K562 (cell line): ENCODE results near the gene MEF2C. TPM values are rescaled to one million over a fixed set of nuclear protein-coding genes. Genes with fewer than 3 reads are reported as not detected.

Experiments
- CBFA2T2 ChIP-seq: fragments of 450-650 bp; conservative IDR thresholded peaks from 2 replicates; pipeline ENCODE4 v1.6.1; 2017; ENCODE audit warnings: mild to moderate bottlenecking
- CBFB ChIP-seq: sonication (generic); formaldehyde crosslinking; IDR thresholded peaks from 2 replicates; pipeline ENCODE4 v1.4.0; 2020; ENCODE audit warnings: mild to moderate bottlenecking, missing genetic modification reagents
- CBX3 ChIP-seq, 2 experiments: IDR thresholded peaks; 1 replicate in 1 of 2; 2 replicates in 1 of 2; pipeline ENCODE4 v1.6.1; 2012; ENCODE audit warnings: inconsistent platforms in 2 of 2, low read length in 2 of 2, borderline replicate concordance in 1 of 2, control low read depth in 1 of 2
- DNMT1 ChIP-seq: fragments of 450-650 bp; IDR thresholded peaks from 2 replicates; pipeline ENCODE4 v1.6.1; 2016; ENCODE audit warnings: antibody characterized with exemption, mild to moderate bottlenecking
- FOSL1 ChIP-seq: fragments of 200-800 bp; sonication (Bioruptor generic); conservative IDR thresholded peaks from 2 replicates; pipeline ENCODE4 v1.6.1; 2016; ENCODE audit warnings: missing genetic modification characterization, missing compliant biosample characterization
- FOXJ3 ChIP-seq: sonication (generic); formaldehyde crosslinking; IDR thresholded peaks from 2 replicates; pipeline ENCODE4 v1.4.0; 2020; ENCODE audit warnings: mild to moderate bottlenecking, missing genetic modification reagents
- HDGF ChIP-seq: fragments of 450-650 bp; IDR thresholded peaks from 2 replicates; pipeline ENCODE4 v1.6.1; 2016
- MXD1 ChIP-seq: fragments of 250-450 bp; sonication (Bioruptor Pico); IDR thresholded peaks from 2 replicates; pipeline ENCODE4 v1.8.0; 2021; ENCODE audit warnings: borderline replicate concordance, mild to moderate bottlenecking, moderate library complexity; ENCODE audit not compliant: poor library complexity, severe bottlenecking
- NR2F6 ChIP-seq: fragments of 450-650 bp; formaldehyde crosslinking; IDR thresholded peaks from 2 replicates; pipeline ENCODE4 v1.4.0; 2020; ENCODE audit warnings: mild to moderate bottlenecking
- OTX1 ChIP-seq: fragments of 450-650 bp; formaldehyde crosslinking; IDR thresholded peaks from 2 replicates; pipeline ENCODE4 v1.4.0; 2022; ENCODE audit warnings: mild to moderate bottlenecking
- RBM25 ChIP-seq: fragments of 200-400 bp; formaldehyde crosslinking; IDR thresholded peaks from 2 replicates; pipeline ENCODE4 v1.6.1; 2018; ENCODE audit warnings: low read length, low read depth, moderate library complexity; ENCODE audit not compliant: severe bottlenecking
- RBM34 ChIP-seq: fragments of 200-400 bp; formaldehyde crosslinking; IDR thresholded peaks from 2 replicates; pipeline ENCODE4 v1.6.1; 2018; ENCODE audit warnings: low read length, borderline replicate concordance; ENCODE audit not compliant: insufficient read depth
- SAFB ChIP-seq: fragments of 200-400 bp; formaldehyde crosslinking; IDR thresholded peaks from 2 replicates; pipeline ENCODE4 v1.6.1; 2017; ENCODE audit warnings: low read depth, low read length, borderline replicate concordance
- THAP7 ChIP-seq: fragments of 250-450 bp; sonication (Bioruptor Pico); IDR thresholded peaks from 2 replicates; pipeline ENCODE4 v1.5.0; 2021
- THRB ChIP-seq: fragments of 450-650 bp; formaldehyde crosslinking; conservative IDR thresholded peaks from 2 replicates; pipeline ENCODE4 v1.4.0; 2022; ENCODE audit warnings: mild to moderate bottlenecking, missing genetic modification characterization
- ZFP36 ChIP-seq: fragments of 150-350 bp; IDR thresholded peaks from 2 replicates; pipeline ENCODE4 v1.6.1; 2018; ENCODE audit warnings: low read length, low read depth; ENCODE audit not compliant: partially characterized antibody
- ZFX ChIP-seq: sonication (generic); formaldehyde crosslinking; IDR thresholded peaks from 2 replicates; pipeline ENCODE4 v1.8.0; 2022; ENCODE audit warnings: mild to moderate bottlenecking, missing genetic modification reagents, moderate library complexity
- ZKSCAN1 ChIP-seq: fragments of 150-350 bp; IDR thresholded peaks from 2 replicates; pipeline ENCODE4 v1.6.1; 2016; ENCODE audit warnings: low read depth, low read length
- ZNF174 ChIP-seq: fragments of 250-450 bp; sonication (Bioruptor Pico); IDR thresholded peaks from 2 replicates; pipeline ENCODE4 v1.4.0; 2020; ENCODE audit warnings: mild to moderate bottlenecking
- ZNF184 ChIP-seq: sonication (generic); formaldehyde crosslinking; IDR thresholded peaks from 2 replicates; pipeline ENCODE4 v1.5.0; 2020; ENCODE audit warnings: missing genetic modification reagents
- ZNF197 ChIP-seq: fragments of 200-800 bp; sonication (Bioruptor generic); IDR thresholded peaks from 2 replicates; pipeline ENCODE4 v1.6.1; 2016; ENCODE audit warnings: low read depth, missing genetic modification characterization, missing compliant biosample characterization
- ZNF398 ChIP-seq: fragments of 250-450 bp; sonication (Bioruptor Pico); IDR thresholded peaks from 2 replicates; pipeline ENCODE4 v1.8.0; 2021; ENCODE audit warnings: moderate library complexity, mild to moderate bottlenecking, inconsistent platforms
- ZNF449 ChIP-seq: fragments of 250-450 bp; sonication (Bioruptor Pico); IDR thresholded peaks from 2 replicates; pipeline ENCODE4 v1.8.0; 2022; ENCODE audit warnings: moderate library complexity, mild to moderate bottlenecking, inconsistent platforms
- ZNF57 ChIP-seq: fragments of 450-650 bp; formaldehyde crosslinking; IDR thresholded peaks from 2 replicates; pipeline ENCODE4 v1.4.0; 2020; ENCODE audit warnings: mild to moderate bottlenecking, moderate library complexity
- ZNF586 ChIP-seq: fragments of 450-650 bp; formaldehyde crosslinking; conservative IDR thresholded peaks from 2 replicates; pipeline ENCODE4 v1.4.0; 2020; ENCODE audit warnings: mild to moderate bottlenecking, moderate library complexity
- polyA plus RNA-seq, 8 experiments: library from polyadenylated mRNA; depleted of rRNA in 4 of 8; stranded (reverse) in 5 of 8; unstranded in 3 of 8; fragments of >200 nt; fragmentation: Nextera tagmentation in 2 of 8; fragmentation: Illumina TruSeq in 1 of 8; extraction: Ambion mirVana in 2 of 8; extraction: Trizol in 1 of 8; gene quantifications; 2 replicates each; pipeline versions ENCODE4 v1.2.1 to v1.2.3, GENCODE V29; 2011 to 2014; ENCODE audit warnings: inconsistent platforms in 1 of 8, missing spikeins in 1 of 8
- total RNA-seq, 7 experiments: library from RNA; depleted of rRNA in 6 of 7; stranded (reverse); fragments of >200 nt in 6 of 7; fragmentation: Illumina TruSeq in 2 of 7; extraction: Trizol in 2 of 7; gene quantifications; 2 replicates each; pipeline versions ENCODE4 v1.2.1 to v1.2.3, GENCODE V29; 2011 to 2021; ENCODE audit warnings: low replicate concordance in 1 of 7

MEF2C gene
- total and polyA plus RNA-seq, 9 of the 15 experiments (the other 6 are each of a cell fraction or from before 2014, with no cell fraction given): 25.1 to 67.8 (median 58.3) TPM

- TF ChIP-seq ZNF197: no peak
- TF ChIP-seq SAFB: no peak
- peak in 1 of 2 experiments; percentile 74; a peak in 1 of 3 replicates for TF ChIP-seq CBX3 (IDR thresholded peaks at IDR 0.05; ENCODE audit: borderline replicate concordance in 1 of 2, low read length in 2 of 2)
- TF ChIP-seq CBFA2T2: peak; percentile 85
- TF ChIP-seq ZKSCAN1: no peak
- no peak for TF ChIP-seq ZNF174 (CRISPR knock-in tag)
- no peak for TF ChIP-seq DNMT1
- TF ChIP-seq ZNF184: no peak
- TF ChIP-seq ZFX (CRISPR knock-in tag): peak; percentile 89
- no peak for TF ChIP-seq CBFB (CRISPR knock-in tag)
- TF ChIP-seq FOSL1 (tag): peak; percentile 59
- no peak for TF ChIP-seq OTX1
- TF ChIP-seq HDGF: no peak
- no peak for TF ChIP-seq THAP7 (CRISPR knock-in tag)
- no peak for TF ChIP-seq RBM34
- TF ChIP-seq FOXJ3: no peak
- no peak for TF ChIP-seq RBM25
- no peak for TF ChIP-seq MXD1 (CRISPR knock-in tag)
- TF ChIP-seq ZFP36: no peak
- no peak for TF ChIP-seq ZNF57 (CRISPR knock-in tag)
- no peak for TF ChIP-seq NR2F6 (CRISPR knock-in tag)
- TF ChIP-seq ZNF398 (CRISPR knock-in tag): no peak
- no peak for TF ChIP-seq THRB (CRISPR knock-in tag)
- TF ChIP-seq ZNF449: no peak
- 0 out of 2 replicates have a peak, but pooled peaks have one; percentile 18 for TF ChIP-seq ZNF586
Observed at GRCh38 chr5:88836195-88836838, 46.7 kb downstream of the MEF2C start (continued).
